ENCODE data around the gene INTS1. TPM values are rescaled to one million over a fixed set of nuclear protein-coding genes. Genes with fewer than 3 reads are reported as not detected.

INTS1 gene
- total and polyA plus RNA-seq, 2 experiments from 2014 or later, result 30.0 to 57.3 TPM

- Histone ChIP-seq H3K4me2 (no peak overlapping the region), H2AFZ (no peak overlapping the region), H3K9me3 (ENCODE audit: low read depth) (no peaks in the 10 kb centered on the region), H4K20me1 (ENCODE audit: insufficient read depth, poor library complexity, severe bottlenecking) (no peaks in the 10 kb centered on the region), H3K27ac (no peak overlapping the region), H3K9me2 (replicated peaks; ENCODE audit: insufficient read depth) (no peaks in the 10 kb centered on the region), H3K79me2 (no peaks in the 10 kb centered on the region), H3K27me3 (no peaks in the 10 kb centered on the region), H3K4me3 (no peak overlapping the region), H3K36me3 (replicated peaks; ENCODE audit: insufficient read depth, low read depth) (no peaks in the 10 kb centered on the region), H3K4me1 (ENCODE audit: insufficient read depth) (no peaks in the 10 kb centered on the region)
- no peak for TF ChIP-seq EZH2 (IDR thresholded peaks at IDR 0.05; ENCODE audit: borderline replicate concordance)
- 97% methylated on average over 15 of the region's 20 CpGs for WGBS (ENCODE audit: low lambda C conversion rate, missing lambda C conversion rate)
- DNase-seq (ENCODE audit: low spot score), result no peak
Measured at GRCh38 chr7:1493129-1493528, 11.1 kb downstream of the INTS1 start.

DNA sequence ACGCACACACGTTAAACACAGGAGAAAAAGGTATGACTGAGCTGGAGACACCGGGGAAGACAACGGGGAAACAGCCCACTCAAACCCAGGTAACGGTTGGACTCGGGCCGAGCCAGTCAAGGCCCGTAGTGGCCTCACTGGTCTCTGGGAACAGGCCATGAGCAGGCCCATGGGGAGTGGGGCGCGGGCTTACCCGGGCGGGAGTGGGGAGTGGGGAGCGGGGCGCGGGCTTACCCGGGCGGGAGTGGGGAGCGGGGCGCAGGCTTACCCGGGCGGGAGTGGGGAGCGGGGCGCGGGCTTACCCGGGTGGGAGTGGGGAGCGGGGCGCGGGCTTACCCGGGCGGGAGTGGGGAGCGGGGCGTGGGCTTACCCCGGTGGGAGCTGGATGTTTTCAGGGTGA, 11.5 kb downstream of the INTS1 start:
- TF ChIP-seq EZH2 (IDR thresholded peaks at IDR 0.05; ENCODE audit: borderline replicate concordance) (no peak), EZH2phosphoT487 (IDR thresholded peaks at IDR 0.05; ENCODE audit: low read depth, severe bottlenecking, unreplicated experiment) (no peak)
- TF ChIP-seq, protein P1, sequence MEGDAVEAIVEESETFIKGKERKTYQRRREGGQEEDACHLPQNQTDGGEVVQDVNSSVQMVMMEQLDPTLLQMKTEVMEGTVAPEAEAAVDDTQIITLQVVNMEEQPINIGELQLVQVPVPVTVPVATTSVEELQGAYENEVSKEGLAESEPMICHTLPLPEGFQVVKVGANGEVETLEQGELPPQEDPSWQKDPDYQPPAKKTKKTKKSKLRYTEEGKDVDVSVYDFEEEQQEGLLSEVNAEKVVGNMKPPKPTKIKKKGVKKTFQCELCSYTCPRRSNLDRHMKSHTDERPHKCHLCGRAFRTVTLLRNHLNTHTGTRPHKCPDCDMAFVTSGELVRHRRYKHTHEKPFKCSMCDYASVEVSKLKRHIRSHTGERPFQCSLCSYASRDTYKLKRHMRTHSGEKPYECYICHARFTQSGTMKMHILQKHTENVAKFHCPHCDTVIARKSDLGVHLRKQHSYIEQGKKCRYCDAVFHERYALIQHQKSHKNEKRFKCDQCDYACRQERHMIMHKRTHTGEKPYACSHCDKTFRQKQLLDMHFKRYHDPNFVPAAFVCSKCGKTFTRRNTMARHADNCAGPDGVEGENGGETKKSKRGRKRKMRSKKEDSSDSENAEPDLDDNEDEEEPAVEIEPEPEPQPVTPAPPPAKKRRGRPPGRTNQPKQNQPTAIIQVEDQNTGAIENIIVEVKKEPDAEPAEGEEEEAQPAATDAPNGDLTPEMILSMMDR (IDR thresholded peaks at IDR 0.05; ENCODE audit: poor library complexity), result no peak
- H3K4me3 ChIP-seq, result no peak overlapping the region
- H3K9me2 ChIP-seq (replicated peaks; ENCODE audit: insufficient read depth), result no peaks in the 10 kb centered on the region
- H3K9me3 ChIP-seq (ENCODE audit: low read depth), result no peaks in the 10 kb centered on the region
- no peak for DNase-seq (ENCODE audit: low spot score)
- WGBS (ENCODE audit: low lambda C conversion rate, missing lambda C conversion rate), result 98% methylated on average over 14 of the region's 33 CpGs
- no peaks in the 10 kb centered on the region for H4K20me1 ChIP-seq (ENCODE audit: insufficient read depth, poor library complexity, severe bottlenecking)
- H2AFZ ChIP-seq, result no peak overlapping the region
- H3K4me1 ChIP-seq (ENCODE audit: insufficient read depth), result no peaks in the 10 kb centered on the region
- H3K27me3 ChIP-seq, result no peaks in the 10 kb centered on the region
- H3K4me2 ChIP-seq, result no peak overlapping the region
- H3K79me2 ChIP-seq, result no peaks in the 10 kb centered on the region
- H3K27ac ChIP-seq, result no peak overlapping the region
- H3K36me3 ChIP-seq (replicated peaks; ENCODE audit: insufficient read depth, low read depth), result no peaks in the 10 kb centered on the region

DNA sequence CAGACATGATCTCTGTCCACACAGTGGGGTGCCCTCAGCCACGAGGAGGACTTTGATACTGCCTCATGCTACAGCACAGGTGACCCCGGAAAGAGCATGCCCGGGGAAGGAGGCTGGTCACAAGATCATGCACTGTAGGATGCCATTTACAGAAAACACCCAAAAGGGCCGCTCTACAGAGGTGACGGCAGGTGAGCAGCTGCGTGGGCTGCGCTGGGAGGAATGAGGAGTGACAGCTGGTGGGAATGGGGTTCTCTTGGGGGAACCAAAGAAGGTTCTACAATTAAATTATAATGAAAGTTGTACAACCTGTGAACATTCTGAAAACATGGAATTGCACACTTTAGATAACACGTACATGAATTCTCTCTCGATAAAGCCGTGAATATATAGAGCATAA, 12.0 kb downstream of the INTS1 start:
- Histone ChIP-seq H3K4me1 (ENCODE audit: insufficient read depth) (no peaks in the 10 kb centered on the region), H3K9me3 (ENCODE audit: low read depth) (no peaks in the 10 kb centered on the region), H4K20me1 (ENCODE audit: insufficient read depth, poor library complexity, severe bottlenecking) (no peaks in the 10 kb centered on the region), H3K79me2 (no peaks in the 10 kb centered on the region), H3K4me2 (no peak overlapping the region), H2AFZ (no peak overlapping the region), H3K27me3 (no peaks in the 10 kb centered on the region), H3K4me3 (no peak overlapping the region), H3K27ac (no peak overlapping the region), H3K9me2 (replicated peaks; ENCODE audit: insufficient read depth) (no peaks in the 10 kb centered on the region), H3K36me3 (replicated peaks; ENCODE audit: insufficient read depth, low read depth) (no peaks in the 10 kb centered on the region)
- 98% methylated on average over 10 of the region's 10 CpGs for WGBS (ENCODE audit: low lambda C conversion rate, missing lambda C conversion rate)
- TF ChIP-seq EZH2phosphoT487 (IDR thresholded peaks at IDR 0.05; ENCODE audit: low read depth, severe bottlenecking, unreplicated experiment) (no peak), EZH2 (IDR thresholded peaks at IDR 0.05; ENCODE audit: borderline replicate concordance) (no peak)
- TF ChIP-seq, protein P1 (IDR thresholded peaks at IDR 0.05; ENCODE audit: poor library complexity), result no peak
- no peak for DNase-seq (ENCODE audit: low spot score)

- no peak overlapping the region for H3K4me3 ChIP-seq
- H3K4me1 ChIP-seq (ENCODE audit: insufficient read depth), result no peaks in the 10 kb centered on the region
- no peaks in the 10 kb centered on the region for H3K27me3 ChIP-seq
- no peaks in the 10 kb centered on the region for H3K36me3 ChIP-seq (replicated peaks; ENCODE audit: insufficient read depth, low read depth)
- H3K9me3 ChIP-seq (ENCODE audit: low read depth), result no peaks in the 10 kb centered on the region
- no peaks in the 10 kb centered on the region for H3K9me2 ChIP-seq (replicated peaks; ENCODE audit: insufficient read depth)
- H2AFZ ChIP-seq, result no peak overlapping the region
- WGBS (ENCODE audit: low lambda C conversion rate, missing lambda C conversion rate), result 98% methylated on average over 19 of the region's 19 CpGs
- H4K20me1 ChIP-seq (ENCODE audit: insufficient read depth, poor library complexity, severe bottlenecking), result no peaks in the 10 kb centered on the region
- H3K27ac ChIP-seq, result no peak overlapping the region
- no peak overlapping the region for H3K4me2 ChIP-seq
- H3K79me2 ChIP-seq, result no peaks in the 10 kb centered on the region
- no peak for TF ChIP-seq EZH2phosphoT487 (IDR thresholded peaks at IDR 0.05; ENCODE audit: low read depth, severe bottlenecking, unreplicated experiment)
- TF ChIP-seq, protein P1 (IDR thresholded peaks at IDR 0.05; ENCODE audit: poor library complexity), result no peak
- TF ChIP-seq EZH2 (IDR thresholded peaks at IDR 0.05; ENCODE audit: borderline replicate concordance), result no peak
- no peak for DNase-seq (ENCODE audit: low spot score)
Measured at GRCh38 chr7:1490837-1491236, 13.4 kb downstream of the INTS1 start.

All from hepatocyte (in vitro differentiated cells).